ENCODE measurements around the gene HBD.
"Not testable (repeated sequence)": the region's sequence is repeated elsewhere in the genome, so short reads cannot be mapped to it uniquely, and the experiment has no call there.

The HBD gene

DNA sequence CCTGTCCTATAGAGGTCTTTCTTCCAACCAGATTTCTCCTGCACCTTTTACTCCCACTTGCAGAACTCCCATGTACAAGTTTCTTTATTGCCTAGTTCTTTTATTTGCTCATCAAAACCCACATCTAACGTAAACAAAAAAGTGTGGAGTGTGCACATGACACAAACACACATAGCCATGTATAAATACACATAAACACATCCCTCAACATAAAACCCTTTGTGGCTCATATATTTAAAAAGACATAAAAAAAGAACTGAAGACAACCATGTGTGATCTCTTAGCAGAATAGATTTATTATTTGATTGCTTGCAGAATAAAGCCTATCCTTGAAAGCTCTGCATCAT is 18.6 kb upstream of the HBD start:
- DNase-seq, result no peak

DNA sequence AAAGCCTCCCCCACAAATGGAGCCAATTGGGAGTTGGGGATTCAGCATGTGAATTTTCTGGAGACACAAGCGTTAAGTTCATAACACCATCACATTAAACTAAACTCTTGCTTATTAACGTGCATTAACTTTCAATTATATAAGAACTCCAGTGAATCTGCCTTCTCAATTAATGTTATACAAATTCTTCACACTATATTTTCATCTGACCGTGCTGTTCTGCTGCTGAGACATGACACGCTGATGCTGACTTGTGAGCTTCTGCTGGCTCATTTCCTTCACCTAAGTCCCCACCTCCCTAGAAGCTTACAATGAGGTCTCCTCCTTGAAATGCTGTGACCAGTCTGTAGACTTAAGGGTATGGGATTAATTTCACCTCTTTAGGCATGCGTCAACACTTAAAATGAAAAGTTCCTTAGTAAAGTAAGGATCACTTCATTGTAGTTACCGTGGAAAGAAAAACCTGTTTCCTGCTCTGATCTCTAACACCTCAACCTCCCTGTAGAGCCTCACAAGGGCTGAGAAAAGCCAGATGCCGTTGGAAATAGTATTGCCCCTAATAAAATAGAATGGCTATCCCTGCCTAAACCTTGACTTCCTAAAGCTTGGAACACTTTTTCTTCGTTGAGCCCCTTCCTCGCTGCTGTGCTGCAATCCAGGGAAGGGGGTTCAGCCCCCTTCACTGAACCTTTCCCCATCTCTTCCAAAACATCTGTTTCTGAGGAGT is 18.1 kb upstream of the HBD start:
- DNase-seq, result no peak

GRCh38 chr11:5251746-5252145 is 17.5 kb upstream of the HBD start:
- no peak for DNase-seq

DNA sequence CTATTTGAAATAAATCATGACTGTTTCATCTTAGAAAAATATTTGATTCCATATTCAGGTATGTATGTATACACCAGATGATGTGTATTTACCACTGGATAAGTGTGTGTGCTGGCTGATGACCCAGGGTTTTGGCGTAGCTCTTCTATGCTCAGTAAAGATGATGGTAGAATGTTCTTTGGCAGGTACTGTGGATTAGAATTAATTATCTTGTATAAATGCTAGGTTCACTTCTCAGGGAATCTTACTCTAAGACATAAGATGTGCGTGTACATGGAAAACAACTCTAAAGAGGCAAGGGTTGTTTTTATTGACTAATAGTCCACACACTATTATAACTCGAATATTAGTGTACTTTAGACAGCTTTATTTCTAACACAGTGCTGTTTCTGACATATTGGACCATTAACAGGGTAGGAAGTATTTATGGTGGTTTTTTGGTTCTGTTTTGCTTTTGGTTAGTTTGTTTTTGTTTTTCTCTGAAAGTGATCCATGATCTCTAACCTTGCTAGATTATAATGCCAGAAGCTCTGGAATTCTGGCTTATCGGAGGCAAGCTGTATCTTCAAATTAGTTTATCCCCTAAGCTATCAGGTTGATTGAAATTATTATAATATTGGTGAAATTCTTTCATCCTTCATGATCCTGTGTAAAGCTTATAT is 16.4 kb upstream of the HBD start:
- DNase-seq, result no peak

DNA sequence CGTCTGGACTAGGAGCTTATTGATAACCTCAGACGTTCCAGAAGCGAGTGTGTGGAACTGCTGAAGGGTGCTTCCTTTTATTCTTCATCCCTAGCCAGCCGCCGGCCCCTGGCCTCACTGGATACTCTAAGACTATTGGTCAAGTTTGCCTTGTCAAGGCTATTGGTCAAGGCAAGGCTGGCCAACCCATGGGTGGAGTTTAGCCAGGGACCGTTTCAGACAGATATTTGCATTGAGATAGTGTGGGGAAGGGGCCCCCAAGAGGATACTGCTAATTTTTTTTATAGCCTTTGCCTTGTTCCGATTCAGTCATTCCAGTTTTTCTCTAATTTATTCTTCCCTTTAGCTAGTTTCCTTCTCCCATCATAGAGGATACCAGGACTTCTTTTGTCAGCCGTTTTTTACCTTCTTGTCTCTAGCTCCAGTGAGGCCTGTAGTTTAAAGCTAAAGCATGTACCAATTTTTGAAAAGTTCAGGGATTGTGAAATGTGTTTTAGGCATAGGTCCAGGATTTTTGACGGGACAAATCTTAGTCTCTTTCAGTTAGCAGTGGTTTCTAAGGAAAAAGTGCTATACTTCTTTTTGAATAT is 15.6 kb upstream of the HBD start, which contains the start of gene HBG1:
Gene HBG1 (minus strand): TSS at position 51 of the 590 bp plus-strand sequence. CDS start 53 bp downstream, outside the sequence.
- not testable (repeated sequence) for DNase-seq

DNA sequence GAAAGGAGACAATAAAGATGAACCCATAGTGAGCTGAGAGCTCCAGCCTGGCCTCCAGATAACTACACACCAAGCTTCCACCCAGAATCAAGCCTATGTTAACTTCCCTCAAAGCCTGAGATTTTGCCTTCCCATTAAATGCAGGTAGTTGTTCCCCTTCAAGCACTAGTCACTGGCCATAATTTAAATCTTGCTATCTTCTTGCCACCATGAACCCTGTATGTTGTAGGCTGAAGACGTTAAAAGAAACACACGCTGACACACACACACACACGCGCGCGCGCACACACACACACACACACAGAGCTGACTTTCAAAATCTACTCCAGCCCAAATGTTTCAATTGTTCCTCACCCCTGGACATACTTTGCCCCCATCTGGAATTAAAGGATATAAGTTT is 14.2 kb upstream of the HBD start:
- not testable (repeated sequence) for DNase-seq

DNA sequence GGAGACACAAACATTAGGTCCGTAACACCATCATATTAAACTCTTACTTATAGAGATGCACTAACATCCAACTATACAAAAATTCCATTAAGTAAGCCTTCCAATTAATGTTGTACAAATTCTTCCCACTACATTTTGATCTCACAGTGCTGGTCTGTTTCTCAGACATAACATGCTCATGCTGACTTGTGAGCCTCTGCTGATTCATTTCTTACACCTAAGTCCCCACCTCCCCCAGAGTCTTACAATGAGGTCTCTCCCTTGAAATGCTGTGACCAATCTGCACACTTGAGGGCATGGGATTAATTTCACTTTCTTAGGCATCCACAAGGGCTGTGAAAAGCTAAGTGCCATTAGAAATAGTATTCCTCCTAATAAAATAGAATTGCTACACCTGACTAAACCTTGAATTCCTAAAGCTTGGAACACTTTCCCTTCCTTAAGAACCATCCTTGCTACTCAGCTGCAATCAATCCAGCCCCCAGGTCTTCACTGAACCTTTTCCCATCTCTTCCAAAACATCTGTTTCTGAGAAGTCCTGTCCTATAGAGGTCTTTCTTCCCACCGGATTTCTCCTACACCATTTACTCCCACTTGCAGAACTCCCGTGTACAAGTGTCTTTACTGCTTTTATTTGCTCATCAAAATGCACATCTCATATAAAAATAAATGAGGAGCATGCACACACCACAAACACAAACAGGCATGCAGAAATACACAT is 13.3 kb upstream of the HBD start:
- DNase-seq, result no peak

DNA sequence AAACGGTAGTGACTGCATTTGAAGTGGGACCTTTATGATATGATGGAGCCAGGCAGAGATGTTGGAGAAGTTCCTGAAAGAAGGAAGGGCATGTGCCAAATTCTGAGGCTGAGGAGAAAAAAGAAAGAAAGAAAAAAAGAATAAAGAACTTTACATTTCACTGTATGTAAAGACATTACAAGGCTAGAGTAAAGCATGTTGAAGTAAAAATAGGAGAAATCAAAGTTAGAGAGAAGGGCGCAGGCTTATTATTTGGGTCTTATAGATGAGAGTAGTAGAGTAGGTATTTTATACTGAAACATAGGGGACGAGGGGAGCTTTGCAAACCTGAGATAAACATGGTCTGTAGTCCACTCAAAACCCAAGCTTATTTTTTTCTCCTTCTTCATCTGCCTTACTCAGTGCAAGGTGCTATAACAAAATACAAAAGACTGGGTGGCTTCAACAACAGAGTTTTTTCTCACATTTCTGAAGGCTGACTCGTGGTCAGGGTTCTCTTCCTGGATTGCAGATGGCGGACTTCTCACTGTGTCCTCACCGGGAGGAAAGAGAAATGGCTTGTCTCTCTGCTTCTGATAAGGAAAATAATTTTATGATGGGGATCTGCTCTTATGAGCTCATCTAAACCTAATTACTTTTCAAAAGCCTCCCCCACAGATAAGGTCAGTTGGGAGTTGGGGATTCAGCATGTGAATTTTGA is 12.6 kb upstream of the HBD start:
- DNase-seq, result no peak

DNA sequence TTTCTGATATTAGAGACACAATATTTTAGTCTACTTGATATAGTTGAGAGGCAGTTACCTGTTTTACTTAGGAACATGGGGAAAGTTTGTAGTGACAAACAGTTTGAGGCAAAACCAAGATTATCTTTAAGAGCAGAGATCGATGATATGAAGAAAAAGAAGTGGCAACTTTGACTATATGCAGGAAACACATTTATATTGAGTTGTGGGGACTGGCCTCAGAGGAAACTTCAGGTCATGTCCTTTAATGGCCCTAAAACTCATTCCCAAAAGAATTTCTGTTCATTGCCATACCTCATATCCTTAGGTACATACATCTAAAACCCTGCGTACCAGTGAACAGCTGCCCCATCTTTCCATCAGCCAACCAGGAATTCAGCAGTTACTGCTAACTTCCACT is 10.9 kb upstream of the HBD start:
- DNase-seq, result no peak

GRCh38 chr11:5243816-5244180 is 9.5 kb upstream of the HBD start:
- DNase-seq, result no peak

DNA sequence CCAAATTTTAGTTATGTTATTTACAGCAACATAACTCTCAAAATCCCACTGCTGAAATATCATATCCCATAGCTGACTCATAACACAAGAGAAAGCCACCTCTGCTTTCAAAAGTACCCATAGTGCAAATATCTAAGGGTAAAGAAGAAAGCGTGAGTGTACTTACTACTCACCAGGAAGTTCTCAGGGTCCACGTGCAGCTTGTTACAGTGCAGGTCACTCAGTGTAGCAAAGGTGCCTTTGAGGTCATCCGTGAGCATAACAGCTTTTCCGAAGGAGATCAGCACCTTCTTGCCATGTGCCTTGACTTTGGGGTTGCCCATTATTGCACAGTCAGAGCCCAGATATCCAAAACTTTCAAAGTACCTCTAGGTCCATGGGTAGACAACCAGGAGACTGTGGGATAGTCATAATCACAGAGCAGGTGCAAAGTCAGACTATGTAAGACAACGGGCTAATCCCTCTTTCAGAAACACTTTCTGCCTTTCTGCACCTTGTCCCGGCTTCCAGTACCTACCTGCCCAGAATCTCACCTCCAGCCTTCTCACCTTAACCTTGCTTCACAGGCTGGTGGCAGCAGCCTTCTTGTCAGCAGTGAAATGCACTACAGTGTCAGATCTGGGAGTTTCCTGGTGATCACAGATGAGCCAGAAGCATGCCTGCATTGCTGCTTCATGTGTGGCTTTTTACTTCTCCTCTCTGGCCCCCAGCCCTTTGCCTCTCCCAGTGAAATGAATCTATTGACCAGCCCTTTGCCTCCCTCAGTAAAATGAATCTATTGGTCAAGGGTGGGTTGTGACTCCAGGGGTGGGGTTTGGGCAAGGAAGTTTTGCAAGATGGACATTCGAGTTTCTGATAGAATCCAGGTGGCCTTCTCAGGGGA is 8.9 kb upstream of the HBD start:
- DNase-seq, result no peak

DNA sequence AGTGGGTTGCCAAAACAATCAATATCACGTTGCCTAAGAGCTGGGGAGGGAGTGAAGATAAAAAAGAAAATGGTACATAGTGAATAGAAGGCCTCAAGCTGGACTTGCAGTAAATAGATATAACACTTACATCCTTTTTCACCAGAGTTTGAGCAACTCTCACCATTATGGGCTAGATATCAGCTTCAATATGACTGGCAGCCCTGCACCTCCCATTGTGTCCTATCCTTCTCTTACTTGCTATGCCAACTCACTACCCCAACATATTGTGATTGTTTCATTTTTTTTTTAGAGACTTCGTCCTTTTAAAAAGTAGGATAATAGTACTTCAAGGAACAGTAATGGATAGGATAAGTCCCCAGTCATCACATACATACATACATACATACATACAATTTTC is 7.9 kb upstream of the HBD start:
- no peak for DNase-seq

- DNase-seq, result no peak
These were observed 7.2 kb upstream of the HBD start for GRCh38 chr11:5241458-5241857.

GRCh38 chr11:5240458-5240857 is 6.2 kb upstream of the HBD start:
- no peak for DNase-seq

DNA sequence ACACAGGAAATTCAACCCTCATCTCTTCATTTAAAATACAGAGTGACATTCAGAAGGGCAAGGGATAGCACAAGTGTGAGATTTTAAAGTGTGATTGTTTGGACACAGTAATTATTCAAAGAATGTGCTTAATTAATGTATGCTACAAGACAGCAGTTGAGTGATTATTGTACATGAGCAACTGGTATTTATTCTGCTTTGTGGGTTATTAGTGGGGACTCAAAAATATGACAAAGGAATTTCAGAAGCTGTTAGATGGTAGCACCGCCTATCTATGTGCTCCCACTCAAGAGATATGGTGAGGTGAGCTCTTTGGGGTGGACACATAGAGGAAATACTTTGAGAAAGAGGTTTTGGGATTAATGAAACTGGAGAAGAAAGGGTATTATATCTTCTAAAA is 5.8 kb upstream of the HBD start:
- no peak for DNase-seq

- no peak for DNase-seq
These were observed 4.8 kb upstream of the HBD start for GRCh38 chr11:5239046-5239445.

DNA sequence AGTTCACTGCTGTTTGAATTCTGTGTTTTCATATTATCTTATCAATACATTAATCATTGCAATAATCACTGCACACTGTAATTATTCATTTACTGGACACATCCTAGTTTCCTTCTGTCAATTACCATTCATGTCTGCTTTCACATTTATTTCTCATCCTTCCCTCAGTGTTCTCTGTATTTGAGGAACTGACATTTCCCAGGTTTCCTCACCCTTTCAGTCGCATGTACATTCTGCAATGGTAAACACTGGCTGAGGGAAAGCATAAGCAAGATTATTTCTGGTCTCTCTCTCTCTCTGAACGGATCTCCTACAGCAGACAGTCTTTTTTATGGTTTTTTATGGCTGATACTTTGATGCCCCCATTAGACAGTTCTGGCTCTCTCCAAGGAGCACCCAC is 4.2 kb upstream of the HBD start:
- DNase-seq, result no peak

GRCh38 chr11:5237420-5237819 is 3.1 kb upstream of the HBD start:
- no peak for DNase-seq

GRCh38 chr11:5235364-5236095 is 1.2 kb upstream of the HBD start:
- no peak for DNase-seq

DNA sequence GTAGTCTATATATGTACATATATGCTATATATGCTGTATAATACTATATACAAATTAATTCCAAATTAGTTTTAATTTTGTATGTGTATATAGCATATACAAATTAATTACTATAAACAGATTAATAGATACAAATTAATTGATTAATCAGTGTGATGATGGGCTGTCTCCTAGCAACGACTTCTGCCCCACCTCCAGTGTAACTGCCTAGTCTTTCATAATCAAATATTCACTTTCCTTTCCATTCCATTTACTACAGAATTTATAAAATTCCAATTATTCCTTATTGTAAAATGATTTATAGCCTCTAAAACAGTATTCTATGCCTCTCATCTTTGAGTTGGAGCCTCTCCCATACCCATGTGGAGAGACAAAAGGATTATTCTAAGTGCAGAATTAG is 976 bp downstream of the HBD start:
- no peak for DNase-seq

DNA sequence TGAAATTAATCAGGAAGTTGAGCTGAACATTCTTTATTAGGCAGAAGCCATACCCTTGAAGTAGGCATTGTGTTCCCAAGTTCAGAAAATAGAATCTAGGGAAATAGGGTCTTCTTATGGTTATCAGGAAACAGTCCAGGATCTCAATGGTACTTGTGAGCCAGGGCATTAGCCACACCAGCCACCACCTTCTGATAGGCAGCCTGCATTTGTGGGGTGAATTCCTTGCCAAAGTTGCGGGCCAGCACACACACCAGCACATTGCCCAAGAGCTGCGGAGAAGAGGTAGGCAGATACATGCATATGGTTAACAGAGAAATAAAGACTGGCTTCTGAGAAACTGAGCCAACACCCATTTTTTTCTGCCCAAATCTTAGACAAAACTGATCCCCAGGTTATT is 1.5 kb downstream of the HBD start:
- no peak for DNase-seq

DNA sequence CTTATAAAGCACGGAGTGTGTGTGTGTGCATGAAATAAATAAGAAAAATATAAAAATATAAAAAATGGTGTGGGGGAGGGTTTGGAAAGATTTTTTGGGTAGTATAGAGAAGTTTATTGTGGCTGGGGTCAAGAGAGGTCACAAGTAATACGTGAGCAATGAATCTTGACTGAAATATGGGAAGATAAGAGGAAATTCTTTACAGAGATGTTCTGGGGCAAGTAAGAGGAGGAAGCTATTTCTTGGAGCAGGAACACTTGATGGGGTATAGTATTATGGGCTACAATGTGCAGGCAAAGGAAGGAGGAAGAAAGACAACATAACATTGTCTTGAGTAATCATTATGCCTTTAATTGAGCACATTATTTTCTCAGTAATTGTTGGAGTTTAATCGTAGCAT is 2.1 kb downstream of the HBD start:
- no peak for DNase-seq
